ENCODE results near the gene CNTNAP2. TPM values are rescaled to one million over a fixed set of nuclear protein-coding genes. Genes with fewer than 3 reads are reported as not detected.

CNTNAP2 gene
- total RNA-seq, 4 donors from 2014 or later = 0.25 to 0.89 (median 0.30) TPM; not detected in 1

DNA sequence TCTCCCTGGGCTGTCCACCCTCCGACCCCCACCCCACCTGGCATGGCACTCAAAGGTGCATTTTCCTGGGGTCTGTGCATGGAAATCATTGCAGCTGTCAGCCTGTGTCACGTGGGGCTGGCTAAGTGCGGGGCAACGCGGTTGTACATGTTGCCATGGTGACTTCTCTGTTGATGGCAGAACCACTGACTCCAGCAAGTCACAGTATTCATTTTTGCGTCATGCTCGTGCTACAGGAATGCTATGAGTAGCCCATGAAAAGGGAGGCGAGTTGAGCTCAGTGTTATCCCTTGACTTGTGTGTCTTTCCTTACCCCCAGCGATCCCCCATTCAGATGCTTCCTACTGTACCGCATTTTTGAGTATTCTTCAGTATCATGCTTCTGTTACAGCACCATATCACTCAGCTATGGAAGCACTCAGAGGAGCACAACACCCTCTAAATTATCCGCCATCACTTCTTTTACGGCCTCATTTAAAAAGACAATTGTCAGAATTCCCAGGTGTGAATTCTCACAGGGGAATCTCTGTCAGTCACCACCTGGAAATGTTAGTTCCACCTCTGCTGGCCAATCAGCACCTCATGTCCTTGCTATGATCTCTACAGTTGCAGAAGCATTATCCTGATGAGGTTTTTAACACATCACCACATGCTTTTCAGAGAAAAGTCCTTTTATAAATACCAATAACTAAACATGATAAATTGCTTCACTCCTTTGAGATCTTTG, 2279.6 kb downstream of the CNTNAP2 start:
- Histone ChIP-seq H3K4me3 (no peak overlapping the region), H3K4me1 (no peaks in the 10 kb centered on the region), H3K27me3 (peaks cover 45% of the 10 kb centered on the region), H3K27ac (no peak overlapping the region), H3K9me3 (no peaks in the 10 kb centered on the region), H3K36me3 (no peaks in the 10 kb centered on the region)
- 60% methylated on average over 12 of the region's 12 CpGs for WGBS
- no peak for TF ChIP-seq POLR2A (IDR thresholded peaks at IDR 0.05)
- no peak for TF ChIP-seq POLR2AphosphoS5 (IDR thresholded peaks at IDR 0.05)
- TF ChIP-seq EP300 (IDR thresholded peaks at IDR 0.05) = no peak
- TF ChIP-seq, protein P1, sequence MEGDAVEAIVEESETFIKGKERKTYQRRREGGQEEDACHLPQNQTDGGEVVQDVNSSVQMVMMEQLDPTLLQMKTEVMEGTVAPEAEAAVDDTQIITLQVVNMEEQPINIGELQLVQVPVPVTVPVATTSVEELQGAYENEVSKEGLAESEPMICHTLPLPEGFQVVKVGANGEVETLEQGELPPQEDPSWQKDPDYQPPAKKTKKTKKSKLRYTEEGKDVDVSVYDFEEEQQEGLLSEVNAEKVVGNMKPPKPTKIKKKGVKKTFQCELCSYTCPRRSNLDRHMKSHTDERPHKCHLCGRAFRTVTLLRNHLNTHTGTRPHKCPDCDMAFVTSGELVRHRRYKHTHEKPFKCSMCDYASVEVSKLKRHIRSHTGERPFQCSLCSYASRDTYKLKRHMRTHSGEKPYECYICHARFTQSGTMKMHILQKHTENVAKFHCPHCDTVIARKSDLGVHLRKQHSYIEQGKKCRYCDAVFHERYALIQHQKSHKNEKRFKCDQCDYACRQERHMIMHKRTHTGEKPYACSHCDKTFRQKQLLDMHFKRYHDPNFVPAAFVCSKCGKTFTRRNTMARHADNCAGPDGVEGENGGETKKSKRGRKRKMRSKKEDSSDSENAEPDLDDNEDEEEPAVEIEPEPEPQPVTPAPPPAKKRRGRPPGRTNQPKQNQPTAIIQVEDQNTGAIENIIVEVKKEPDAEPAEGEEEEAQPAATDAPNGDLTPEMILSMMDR (IDR thresholded peaks at IDR 0.05) = no peak
- DNase-seq (ENCODE audit: low spot score in 2 of 2) = no peak

DNA sequence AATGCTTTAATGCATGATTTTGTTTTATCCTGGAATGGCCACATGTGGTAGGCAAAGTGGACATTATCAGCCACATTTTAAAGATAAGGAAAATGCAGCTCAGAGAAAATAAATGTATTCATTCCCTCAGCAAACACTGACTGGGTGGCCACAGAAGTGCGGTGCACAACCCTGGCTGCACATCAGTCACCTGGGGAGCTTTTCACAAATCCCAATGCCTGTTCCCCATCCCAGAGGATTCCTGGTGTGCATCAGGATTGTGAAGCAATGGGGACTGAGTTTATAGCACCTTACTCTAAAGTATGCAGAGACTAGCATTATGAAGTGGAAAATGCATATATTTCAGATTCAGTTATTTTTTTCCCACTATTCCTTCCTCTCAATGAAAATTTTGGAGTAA, 2280.5 kb downstream of the CNTNAP2 start:
- 37% methylated on average over 1 of the region's 1 CpG for WGBS
- Histone ChIP-seq H3K27ac (no peak overlapping the region), H3K36me3 (no peaks in the 10 kb centered on the region), H3K4me1 (no peaks in the 10 kb centered on the region), H3K27me3 (peaks cover 45% of the 10 kb centered on the region), H3K4me3 (no peak overlapping the region), H3K9me3 (no peaks in the 10 kb centered on the region)
- no peak for DNase-seq (ENCODE audit: low spot score in 2 of 2)
- TF ChIP-seq POLR2A (IDR thresholded peaks at IDR 0.05) = no peak
- no peak for TF ChIP-seq POLR2AphosphoS5 (IDR thresholded peaks at IDR 0.05)
- TF ChIP-seq EP300 (IDR thresholded peaks at IDR 0.05) = no peak
- TF ChIP-seq, protein P1 (IDR thresholded peaks at IDR 0.05) = no peak

DNA sequence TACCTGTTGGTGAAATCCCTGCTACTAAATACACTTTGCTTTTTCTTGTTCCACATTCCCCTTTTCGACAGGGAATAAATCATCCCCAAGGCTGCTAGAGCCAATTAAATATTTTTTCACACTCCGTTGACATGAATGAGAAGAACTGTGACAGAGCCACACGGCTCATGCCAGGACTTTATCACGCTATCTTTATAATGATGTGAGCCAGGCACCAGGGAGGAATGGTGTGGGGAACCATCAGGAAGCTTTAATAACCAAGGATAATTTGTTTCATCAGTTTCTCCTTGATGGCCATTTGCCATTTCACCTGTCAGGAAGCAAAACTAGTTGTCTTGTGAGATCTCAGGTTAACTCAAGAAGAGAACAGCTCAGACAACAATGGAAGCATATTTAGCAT, 2280.9 kb downstream of the CNTNAP2 start:
- no peaks in the 10 kb centered on the region for H3K9me3 ChIP-seq
- H3K4me1 ChIP-seq = no peaks in the 10 kb centered on the region
- no peak overlapping the region for H3K27ac ChIP-seq
- no peaks in the 10 kb centered on the region for H3K36me3 ChIP-seq
- 31% methylated on average over 4 of the region's 4 CpGs for WGBS
- no peak overlapping the region for H3K4me3 ChIP-seq
- TF ChIP-seq EP300 (IDR thresholded peaks at IDR 0.05) = no peak
- no peak for TF ChIP-seq POLR2AphosphoS5 (IDR thresholded peaks at IDR 0.05)
- TF ChIP-seq POLR2A (IDR thresholded peaks at IDR 0.05) = no peak
- TF ChIP-seq, protein P1 (IDR thresholded peaks at IDR 0.05) = no peak
- DNase-seq (ENCODE audit: low spot score in 2 of 2) = no peak
- H3K27me3 ChIP-seq = peaks cover 45% of the 10 kb centered on the region

DNA sequence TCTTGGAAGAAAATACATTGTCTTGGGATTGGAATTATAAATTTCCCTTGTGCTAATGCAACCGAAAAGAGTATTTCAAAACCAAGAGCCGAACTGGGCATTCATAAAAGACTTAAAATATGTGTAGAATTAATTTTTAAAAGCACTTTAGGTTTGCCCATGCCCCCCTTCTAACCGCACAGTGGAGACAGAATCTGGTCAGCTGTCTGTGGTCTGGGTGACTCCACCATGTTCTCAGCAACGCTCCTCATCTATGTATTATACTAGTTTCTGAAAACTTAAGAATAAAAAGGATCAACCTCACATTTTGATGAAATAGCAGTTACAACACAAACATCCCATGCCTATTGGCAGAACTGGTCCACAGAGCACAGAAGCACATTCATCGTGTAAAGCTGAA, 2281.4 kb downstream of the CNTNAP2 start:
- Histone ChIP-seq H3K4me1 (peaks cover 3% of the 10 kb centered on the region), H3K27me3 (peaks cover 45% of the 10 kb centered on the region), H3K36me3 (no peaks in the 10 kb centered on the region), H3K27ac (no peak overlapping the region), H3K9me3 (no peaks in the 10 kb centered on the region), H3K4me3 (no peak overlapping the region)
- 79% methylated on average over 5 of the region's 5 CpGs for WGBS
- DNase-seq (ENCODE audit: low spot score in 2 of 2) = no peak
- TF ChIP-seq, protein P1 (IDR thresholded peaks at IDR 0.05) = no peak
- TF ChIP-seq POLR2A (IDR thresholded peaks at IDR 0.05) = no peak
- TF ChIP-seq EP300 (IDR thresholded peaks at IDR 0.05) = no peak
- TF ChIP-seq POLR2AphosphoS5 (IDR thresholded peaks at IDR 0.05) = no peak

DNA sequence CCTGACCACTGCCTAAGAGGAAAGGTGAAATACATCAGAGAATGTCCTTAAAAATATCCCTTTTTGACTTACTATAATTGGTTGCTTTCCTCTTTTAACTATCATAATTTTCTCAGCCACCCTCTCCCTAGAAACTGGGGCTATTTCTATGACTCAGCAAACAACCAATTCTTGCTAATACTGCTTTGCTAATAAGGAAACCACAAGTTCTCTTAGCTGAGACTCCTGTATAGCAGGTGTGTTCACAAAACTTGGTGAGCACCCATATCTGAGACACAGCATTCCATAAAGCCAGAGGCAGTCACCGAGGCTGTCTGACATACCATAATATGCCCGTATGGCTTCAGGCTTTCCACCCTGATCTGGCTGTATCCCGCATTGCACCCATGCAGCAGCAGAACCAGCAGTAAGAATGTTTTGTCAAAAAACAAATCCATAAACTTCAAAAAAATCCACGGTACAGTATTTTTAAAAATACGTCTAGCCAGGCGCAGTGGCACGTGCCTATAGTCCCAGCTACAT, 2282.3 kb downstream of the CNTNAP2 start:
- WGBS = 68% methylated on average over 7 of the region's 7 CpGs

More for the DNA sequence above, 2282.3 kb downstream of the CNTNAP2 start:
- no peak overlapping the region for H3K4me3 ChIP-seq
- TF ChIP-seq EP300 (IDR thresholded peaks at IDR 0.05) (no peak), POLR2AphosphoS5 (IDR thresholded peaks at IDR 0.05) (no peak), POLR2A (IDR thresholded peaks at IDR 0.05) (no peak)
- TF ChIP-seq, protein P1 (IDR thresholded peaks at IDR 0.05) = no peak
- H3K27ac ChIP-seq = no peak overlapping the region
- H3K36me3 ChIP-seq = no peaks in the 10 kb centered on the region
- H3K4me1 ChIP-seq = peaks cover 4% of the 10 kb centered on the region
- no peaks in the 10 kb centered on the region for H3K9me3 ChIP-seq
- peaks cover 45% of the 10 kb centered on the region for H3K27me3 ChIP-seq
- DNase-seq (ENCODE audit: low spot score in 2 of 2) = no peak

Measured in suprapubic skin (tissue), 4 donors.